ENCODE data around the gene DOCK1. TPM values are rescaled to one million over a fixed set of nuclear protein-coding genes. Genes with fewer than 3 reads are reported as not detected.
"Not testable (repeated sequence)": the region's sequence is repeated elsewhere in the genome, so short reads cannot be mapped to it uniquely, and the experiment has no call there.

Gene DOCK1
- total RNA-seq, 3 donors from 2014 or later, result 0.11 to 0.15 (median 0.14) TPM

DNA sequence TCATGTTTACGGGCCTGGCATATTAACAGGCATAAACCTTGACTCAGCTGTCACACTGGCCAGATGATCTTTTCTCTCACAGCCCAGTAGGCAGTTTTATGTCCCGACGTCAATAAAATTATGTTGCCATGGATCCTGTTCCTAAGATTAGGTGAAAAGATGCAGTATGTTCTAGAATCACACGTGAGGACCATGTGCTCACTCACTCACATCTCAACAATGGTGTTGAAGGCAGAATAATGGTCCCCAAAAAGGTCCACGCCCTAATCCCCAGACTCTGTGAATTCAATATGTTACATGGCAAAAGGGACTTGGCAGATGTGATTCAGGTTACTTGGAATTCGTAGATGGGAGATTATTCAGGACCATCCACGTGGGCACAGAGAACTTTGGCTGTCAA, 3.5 kb downstream of the DOCK1 start:
- Mint-ChIP-seq H3K4me3 (no peak overlapping the region), H3K4me1 (ENCODE audit: low read depth) (peaks cover 1% of the 10 kb centered on the region), H3K9me3 (no peaks in the 10 kb centered on the region), H3K36me3 (ENCODE audit: insufficient read depth) (no peaks in the 10 kb centered on the region), H3K27me3 (ENCODE audit: low read depth) (peaks cover 23% of the 10 kb centered on the region)
- ATAC-seq (no peak), DNase-seq (no peak)

DNA sequence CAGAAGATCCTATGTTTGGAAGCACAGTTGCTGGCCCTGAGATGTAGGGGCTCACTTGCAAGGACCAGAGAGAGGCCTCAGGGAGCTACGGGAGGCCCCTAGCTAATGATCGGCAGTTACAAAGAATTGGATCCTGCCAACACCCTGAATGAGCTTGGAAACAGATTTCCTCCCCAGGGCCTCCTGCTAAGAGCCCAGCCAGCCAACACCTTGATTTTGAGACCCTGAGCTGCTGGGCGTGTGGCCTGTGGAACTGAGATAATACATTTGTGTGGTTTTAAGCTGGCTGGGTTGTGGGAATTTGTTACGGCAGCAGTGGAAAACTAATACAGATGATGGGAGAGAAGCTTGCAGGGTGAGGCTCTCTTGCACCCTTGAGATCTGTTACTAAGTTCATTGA, 3.9 kb downstream of the DOCK1 start:
- H3K36me3 Mint-ChIP-seq (ENCODE audit: insufficient read depth), result no peaks in the 10 kb centered on the region
- no peak for DNase-seq
- peaks cover 20% of the 10 kb centered on the region for H3K27me3 Mint-ChIP-seq (ENCODE audit: low read depth)
- no peak for ATAC-seq
- H3K4me1 Mint-ChIP-seq (ENCODE audit: low read depth), result peaks cover 1% of the 10 kb centered on the region
- no peaks in the 10 kb centered on the region for H3K9me3 Mint-ChIP-seq
- no peak overlapping the region for H3K4me3 Mint-ChIP-seq

DNA sequence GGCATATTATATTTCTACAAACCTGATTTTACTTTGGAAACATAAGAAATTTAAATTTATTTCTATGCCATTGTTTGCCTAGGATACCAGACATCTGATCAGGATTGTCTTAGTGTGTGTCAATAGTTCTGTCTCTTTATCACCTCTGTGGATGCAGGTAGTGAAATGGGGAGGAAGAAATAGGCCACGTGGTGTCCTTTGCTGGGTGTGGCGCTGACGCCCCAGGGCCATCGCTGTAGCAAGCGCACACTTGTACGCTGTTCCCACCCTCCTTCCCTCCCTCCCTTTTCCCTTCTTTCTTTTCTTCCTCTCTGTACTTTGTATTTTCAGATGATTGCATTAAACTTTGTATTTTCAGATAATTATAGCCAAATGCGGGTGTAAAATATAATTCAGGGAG, 5.0 kb downstream of the DOCK1 start:
- peaks cover 4% of the 10 kb centered on the region for H3K9me3 Mint-ChIP-seq
- DNase-seq (no peak), ATAC-seq (no peak)
- H3K36me3 Mint-ChIP-seq (ENCODE audit: insufficient read depth), result no peaks in the 10 kb centered on the region
- H3K27me3 Mint-ChIP-seq (ENCODE audit: low read depth), result peaks cover 11% of the 10 kb centered on the region
- H3K4me3 Mint-ChIP-seq, result no peak overlapping the region
- H3K4me1 Mint-ChIP-seq (ENCODE audit: low read depth), result peaks cover 1% of the 10 kb centered on the region

DNA sequence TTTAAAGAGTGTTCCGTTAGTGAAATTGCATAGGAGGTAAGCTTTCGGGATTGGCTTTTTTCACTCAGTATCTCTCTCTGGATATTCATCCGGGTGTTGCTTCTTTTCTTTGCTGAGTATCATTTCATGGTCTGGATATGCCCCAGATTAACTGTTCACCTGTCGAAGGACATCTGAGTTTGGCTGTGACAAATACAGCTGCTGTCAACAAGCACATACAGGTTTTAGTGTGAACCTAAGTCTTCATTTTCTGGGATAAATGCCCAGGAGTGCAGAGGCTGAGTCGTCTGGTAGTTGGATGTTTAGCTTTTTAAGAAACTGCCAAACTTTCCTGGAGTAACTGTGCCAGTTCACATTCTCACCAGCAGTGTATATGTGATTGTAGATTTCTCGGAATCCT, 5.6 kb downstream of the DOCK1 start:
- H3K36me3 Mint-ChIP-seq (ENCODE audit: insufficient read depth), result no peaks in the 10 kb centered on the region
- peaks cover 4% of the 10 kb centered on the region for H3K9me3 Mint-ChIP-seq
- DNase-seq (no peak), ATAC-seq (no peak)
- no peak overlapping the region for H3K4me3 Mint-ChIP-seq
- H3K4me1 Mint-ChIP-seq (ENCODE audit: low read depth), result peaks cover 1% of the 10 kb centered on the region
- peaks cover 11% of the 10 kb centered on the region for H3K27me3 Mint-ChIP-seq (ENCODE audit: low read depth)

DNA sequence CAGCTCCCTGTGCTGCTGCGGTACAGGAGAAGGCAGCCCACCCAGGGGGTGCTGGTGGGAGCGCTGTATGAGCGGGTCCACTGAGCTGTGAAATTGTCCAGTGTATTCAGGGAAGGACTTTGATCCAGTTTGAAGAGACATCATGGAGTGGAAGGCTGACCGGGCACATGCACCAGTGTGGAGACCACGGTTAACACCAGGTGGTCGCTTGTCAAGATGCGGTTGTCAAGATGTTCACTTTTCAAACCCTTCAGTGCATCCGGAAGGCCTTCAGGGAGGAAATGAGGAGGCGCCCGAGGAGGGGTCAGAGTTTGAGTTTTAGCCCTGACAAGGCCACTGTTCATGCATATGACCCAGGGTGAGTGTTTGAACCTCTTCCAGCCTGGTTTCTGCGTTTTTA, 6.1 kb downstream of the DOCK1 start:
- ATAC-seq (no peak), DNase-seq (no peak)
- Mint-ChIP-seq H3K4me3 (no peak overlapping the region), H3K27me3 (ENCODE audit: low read depth) (peaks cover 10% of the 10 kb centered on the region), H3K36me3 (ENCODE audit: insufficient read depth) (no peaks in the 10 kb centered on the region), H3K9me3 (peaks cover 4% of the 10 kb centered on the region), H3K4me1 (ENCODE audit: low read depth) (peaks cover 1% of the 10 kb centered on the region)

DNA sequence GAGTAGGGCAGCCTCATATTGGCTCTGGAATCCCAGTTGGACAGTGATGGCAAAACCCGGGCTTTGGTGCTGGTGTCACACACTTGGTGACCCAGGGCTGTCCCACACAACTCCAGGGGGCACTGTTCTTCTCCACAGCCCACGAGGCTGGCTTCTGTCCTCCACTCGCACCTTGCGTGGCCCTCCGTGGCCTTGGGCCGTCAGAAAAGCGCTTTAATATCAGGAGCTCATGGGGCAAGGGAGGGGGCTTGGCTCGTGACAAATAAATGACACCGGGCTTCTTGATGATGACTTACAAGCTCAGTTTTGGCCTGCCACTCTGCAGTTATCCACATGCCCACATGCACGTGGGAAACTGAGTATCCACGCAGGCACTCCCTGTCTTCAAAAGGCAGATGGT, 8.1 kb downstream of the DOCK1 start:
- no peaks in the 10 kb centered on the region for H3K36me3 Mint-ChIP-seq (ENCODE audit: insufficient read depth)
- H3K27me3 Mint-ChIP-seq (ENCODE audit: low read depth), result peaks cover 3% of the 10 kb centered on the region
- peaks cover 4% of the 10 kb centered on the region for H3K9me3 Mint-ChIP-seq
- no peak overlapping the region for H3K4me3 Mint-ChIP-seq
- DNase-seq (no peak), ATAC-seq (no peak)
- H3K4me1 Mint-ChIP-seq (ENCODE audit: low read depth), result no peaks in the 10 kb centered on the region

DNA sequence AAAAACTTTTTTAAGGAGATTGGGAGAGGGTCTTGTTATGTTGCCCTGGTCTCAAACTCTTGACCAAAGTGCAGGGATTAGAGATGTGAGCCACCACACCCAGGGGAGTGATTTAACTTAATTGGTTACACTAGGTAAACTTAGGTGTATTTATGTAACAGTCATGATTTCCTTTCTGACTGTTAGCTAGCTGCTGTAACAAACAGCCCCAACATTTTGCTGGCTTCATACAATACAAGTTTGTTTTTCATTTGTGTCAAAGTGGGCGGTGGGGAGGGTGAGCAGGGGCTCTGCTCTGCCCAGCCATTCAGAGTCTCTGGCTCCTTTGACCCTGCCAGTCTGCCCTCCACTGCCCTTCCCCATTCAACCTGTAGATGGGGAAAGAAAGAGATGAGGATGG, 9.3 kb downstream of the DOCK1 start:
- no peak for ATAC-seq
- no peak for DNase-seq
- H3K27me3 Mint-ChIP-seq (ENCODE audit: low read depth), result peaks cover 2% of the 10 kb centered on the region
- H3K36me3 Mint-ChIP-seq (ENCODE audit: insufficient read depth), result no peaks in the 10 kb centered on the region
- H3K4me1 Mint-ChIP-seq (ENCODE audit: low read depth), result no peaks in the 10 kb centered on the region
- H3K4me3 Mint-ChIP-seq, result no peak overlapping the region
- H3K9me3 Mint-ChIP-seq, result peaks cover 4% of the 10 kb centered on the region

DNA sequence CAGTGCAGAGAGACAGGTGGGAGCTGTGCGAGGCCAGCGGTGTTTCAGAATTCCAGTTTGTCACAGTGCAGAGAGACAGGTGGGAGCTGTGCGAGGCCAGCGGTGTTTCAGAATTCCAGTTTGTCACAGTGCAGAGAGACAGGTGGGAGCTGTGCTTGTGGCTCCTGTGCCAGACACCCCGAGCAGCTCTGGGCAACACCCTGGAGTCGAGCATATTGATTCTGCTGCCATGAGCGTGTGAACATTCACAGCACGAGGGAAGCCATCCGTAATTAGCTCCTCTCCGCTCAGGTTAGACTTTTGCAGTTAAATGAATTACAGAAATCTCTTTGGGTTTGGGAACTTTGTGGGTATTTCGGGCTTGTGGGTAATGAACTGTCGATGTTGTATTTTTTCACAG, 11.7 kb downstream of the DOCK1 start:
- not testable (repeated sequence) for DNase-seq; ATAC-seq; H3K9me3 Mint-ChIP-seq; H3K36me3 Mint-ChIP-seq (ENCODE audit: insufficient read depth); H3K4me1 Mint-ChIP-seq (ENCODE audit: low read depth); H3K4me3 Mint-ChIP-seq; H3K27me3 Mint-ChIP-seq (ENCODE audit: low read depth)

DNA sequence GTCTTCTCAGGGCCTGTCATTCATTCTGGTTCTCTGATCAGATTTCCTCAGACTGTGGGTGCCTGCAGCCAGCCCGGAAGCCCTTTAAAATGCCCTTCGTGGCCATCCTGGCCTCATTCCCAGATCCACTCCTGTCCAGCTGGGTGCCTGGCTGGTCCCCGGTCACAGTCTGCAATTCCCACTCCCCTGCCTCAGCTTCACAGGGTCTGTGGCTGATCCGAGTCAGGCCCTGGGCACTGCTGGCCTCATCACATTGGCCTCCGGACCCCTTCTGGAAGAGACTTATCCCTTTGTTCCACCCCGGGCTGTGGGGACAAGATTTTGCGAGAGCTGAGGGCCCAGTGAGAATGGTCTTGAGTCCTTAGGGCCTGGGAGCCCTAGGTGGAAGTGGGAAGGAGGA, 12.1 kb downstream of the DOCK1 start:
- Mint-ChIP-seq H3K27me3 (ENCODE audit: low read depth) (peaks cover 2% of the 10 kb centered on the region), H3K36me3 (ENCODE audit: insufficient read depth) (no peaks in the 10 kb centered on the region), H3K9me3 (peaks cover 8% of the 10 kb centered on the region), H3K4me3 (no peak overlapping the region), H3K4me1 (ENCODE audit: low read depth) (no peaks in the 10 kb centered on the region)
- ATAC-seq (no peak), DNase-seq (no peak)

DNA sequence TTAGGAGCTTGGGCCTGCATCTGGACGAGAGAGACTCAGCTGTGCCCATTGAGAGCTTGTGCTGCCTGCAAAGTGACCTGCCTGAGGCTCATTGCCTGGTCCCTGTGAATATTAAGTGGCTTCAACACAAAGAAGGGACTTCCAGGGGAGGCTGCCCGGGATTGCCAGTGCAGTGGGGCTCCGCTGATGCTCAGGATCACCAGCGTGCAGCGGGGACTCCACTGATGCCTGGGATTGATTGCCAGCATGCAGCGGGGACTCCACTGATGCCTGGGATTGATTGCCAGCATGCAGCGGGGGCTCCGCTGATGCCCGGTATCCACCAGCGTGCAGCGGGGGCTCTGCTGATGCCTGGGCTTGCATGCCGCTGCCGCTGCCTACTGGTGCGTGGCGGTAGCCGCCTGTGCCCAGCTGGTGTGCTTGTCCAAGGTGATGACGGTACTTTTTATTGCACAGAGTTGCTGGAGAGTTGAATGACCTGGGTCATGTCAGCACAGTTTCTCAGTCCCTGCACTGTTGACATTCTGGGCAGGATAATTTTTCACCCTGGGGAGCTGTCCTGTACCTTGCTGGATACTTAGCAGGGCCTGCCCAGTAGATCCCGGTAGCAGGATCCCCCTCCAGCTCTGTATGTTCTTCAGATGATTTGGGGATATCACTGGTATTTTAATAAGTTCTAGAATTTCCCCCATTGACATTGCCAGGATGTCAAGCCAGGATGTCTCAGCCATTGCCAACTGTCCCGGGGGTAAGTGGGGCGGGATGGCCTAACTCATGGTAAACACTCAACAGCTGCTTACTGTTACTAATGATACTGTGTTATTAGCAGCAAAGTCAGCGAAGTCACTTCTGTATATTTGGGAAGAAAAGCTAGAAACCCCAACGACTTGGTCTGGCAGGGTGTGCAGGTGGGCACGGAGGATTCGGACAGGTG, 13.0 kb downstream of the DOCK1 start:
- no peaks in the 10 kb centered on the region for H3K4me1 Mint-ChIP-seq (ENCODE audit: low read depth)
- no peak for ATAC-seq
- H3K27me3 Mint-ChIP-seq (ENCODE audit: low read depth), result peaks cover 2% of the 10 kb centered on the region

DNA sequence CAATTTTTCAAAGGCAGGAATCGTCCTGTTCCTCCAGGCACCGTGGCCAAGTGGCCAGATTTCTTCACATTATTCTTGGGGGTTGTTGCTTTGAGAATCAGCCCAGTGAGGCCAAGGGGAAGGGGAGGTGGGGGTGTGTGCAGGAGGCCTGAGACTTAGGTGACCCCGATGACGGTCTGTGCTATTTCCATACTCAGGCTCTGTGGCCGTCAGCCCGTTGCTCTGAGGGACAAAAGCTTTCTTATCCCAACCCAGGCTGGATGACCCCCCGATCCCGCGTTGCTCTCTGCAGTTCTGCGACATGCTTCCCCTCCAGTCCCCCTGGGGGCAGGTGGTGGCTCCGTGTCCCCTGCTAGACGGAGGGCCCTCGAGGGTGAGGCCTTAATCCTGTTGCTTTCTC, 14.2 kb downstream of the DOCK1 start:
- no peaks in the 10 kb centered on the region for H3K36me3 Mint-ChIP-seq (ENCODE audit: insufficient read depth)
- peaks cover 8% of the 10 kb centered on the region for H3K9me3 Mint-ChIP-seq
- no peak for ATAC-seq
- DNase-seq, result no peak
- peaks cover 2% of the 10 kb centered on the region for H3K27me3 Mint-ChIP-seq (ENCODE audit: low read depth)
- no peaks in the 10 kb centered on the region for H3K4me1 Mint-ChIP-seq (ENCODE audit: low read depth)
- H3K4me3 Mint-ChIP-seq, result no peak overlapping the region

More for the DNA sequence above, 13.0 kb downstream of the DOCK1 start:
- Mint-ChIP-seq H3K36me3 (ENCODE audit: insufficient read depth) (no peaks in the 10 kb centered on the region), H3K9me3 (peaks cover 8% of the 10 kb centered on the region), H3K4me3 (no peak overlapping the region)
- no peak for DNase-seq

DNA sequence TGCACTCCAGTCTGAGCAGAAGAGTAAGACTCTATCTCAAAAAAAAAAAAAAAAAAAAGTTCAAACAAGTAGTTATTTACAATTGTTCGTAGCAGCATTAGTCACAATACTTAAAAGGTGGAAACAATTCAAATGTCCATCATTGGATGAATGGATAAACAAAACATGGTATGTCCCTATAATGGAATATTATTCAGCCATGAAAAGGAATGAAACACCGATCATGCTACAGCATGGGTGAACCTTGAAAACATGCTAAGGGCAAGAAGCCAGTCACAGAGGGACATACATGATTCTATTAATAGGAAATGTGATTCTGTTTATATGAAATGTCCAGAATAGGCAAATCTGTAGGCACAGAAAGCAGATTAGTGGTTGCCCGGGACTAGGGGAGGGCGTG, 15.9 kb downstream of the DOCK1 start:
- H3K4me1 Mint-ChIP-seq (ENCODE audit: low read depth), result no peaks in the 10 kb centered on the region
- H3K4me3 Mint-ChIP-seq, result no peak overlapping the region
- no peaks in the 10 kb centered on the region for H3K36me3 Mint-ChIP-seq (ENCODE audit: insufficient read depth)
- DNase-seq, result no peak
- no peak for ATAC-seq
- H3K27me3 Mint-ChIP-seq (ENCODE audit: low read depth), result peaks cover 2% of the 10 kb centered on the region
- peaks cover 4% of the 10 kb centered on the region for H3K9me3 Mint-ChIP-seq

DNA sequence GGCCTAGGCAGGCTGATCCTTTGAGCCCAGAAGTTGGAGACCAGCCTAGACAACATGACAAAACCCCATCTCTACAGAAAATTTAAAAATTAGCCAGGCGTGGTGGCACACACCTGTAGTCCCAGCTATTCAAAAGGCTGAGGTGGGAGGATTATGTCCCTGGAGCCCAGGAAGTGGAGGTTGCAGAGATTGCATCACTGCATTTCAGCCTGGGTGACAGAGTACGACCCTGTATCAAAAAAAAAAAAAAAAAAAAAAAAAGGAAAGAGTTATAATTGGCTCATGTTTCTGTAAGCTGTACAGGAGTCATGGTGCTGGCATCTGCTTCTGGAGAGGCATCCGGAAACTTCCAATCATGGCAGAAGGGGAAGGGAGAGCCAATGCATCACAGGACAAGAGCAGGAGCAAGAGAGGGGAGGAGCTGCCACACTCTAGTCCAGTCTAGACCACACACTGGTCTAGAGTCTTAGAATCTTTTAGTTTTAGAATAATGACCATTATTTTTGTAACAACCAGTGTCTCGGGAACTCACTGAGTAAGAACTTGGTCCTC, 16.8 kb downstream of the DOCK1 start:
- H3K9me3 Mint-ChIP-seq, result peaks cover 4% of the 10 kb centered on the region
- no peak for ATAC-seq
- no peaks in the 10 kb centered on the region for H3K36me3 Mint-ChIP-seq (ENCODE audit: insufficient read depth)
- H3K4me1 Mint-ChIP-seq (ENCODE audit: low read depth), result no peaks in the 10 kb centered on the region
- no peak overlapping the region for H3K4me3 Mint-ChIP-seq
- no peak for DNase-seq
- H3K27me3 Mint-ChIP-seq (ENCODE audit: low read depth), result peaks cover 2% of the 10 kb centered on the region

DNA sequence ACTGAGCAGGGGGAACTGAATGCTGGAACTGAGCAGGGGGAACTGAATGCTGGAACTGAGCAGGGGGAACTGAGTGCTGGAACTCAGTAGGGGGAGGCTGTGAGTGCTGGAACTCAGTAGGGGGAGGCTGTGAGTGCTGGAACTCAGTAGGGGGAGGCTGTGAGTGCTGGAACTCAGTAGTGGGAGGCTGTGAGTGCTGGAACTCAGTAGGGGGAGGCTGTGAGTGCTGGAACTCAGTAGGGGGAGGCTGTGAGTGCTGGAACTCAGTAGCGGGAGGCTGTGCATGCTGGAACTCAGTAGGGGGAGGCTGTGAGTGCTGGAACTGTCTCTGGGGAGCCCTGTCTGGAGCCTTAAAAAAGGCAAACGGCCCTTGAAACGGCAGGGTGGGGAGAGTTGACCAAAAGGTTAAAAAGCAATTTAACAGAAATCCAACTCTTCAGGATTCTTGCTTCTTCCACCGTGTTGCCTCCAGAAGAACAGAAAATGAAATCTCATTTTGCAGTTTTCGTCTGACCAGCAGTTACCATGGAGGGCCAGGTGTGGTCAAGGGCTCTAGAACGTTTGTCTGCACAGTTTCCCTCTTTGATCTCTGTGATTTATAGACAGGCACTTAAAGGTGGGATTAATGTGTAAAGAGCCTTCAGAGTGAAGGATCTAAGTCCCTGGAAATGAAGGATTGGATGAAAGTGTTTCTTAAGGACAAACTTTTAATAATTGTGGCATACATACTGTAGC, 19.1 kb downstream of the DOCK1 start:
- no peak overlapping the region for H3K4me3 Mint-ChIP-seq
- DNase-seq, result no peak

DNA sequence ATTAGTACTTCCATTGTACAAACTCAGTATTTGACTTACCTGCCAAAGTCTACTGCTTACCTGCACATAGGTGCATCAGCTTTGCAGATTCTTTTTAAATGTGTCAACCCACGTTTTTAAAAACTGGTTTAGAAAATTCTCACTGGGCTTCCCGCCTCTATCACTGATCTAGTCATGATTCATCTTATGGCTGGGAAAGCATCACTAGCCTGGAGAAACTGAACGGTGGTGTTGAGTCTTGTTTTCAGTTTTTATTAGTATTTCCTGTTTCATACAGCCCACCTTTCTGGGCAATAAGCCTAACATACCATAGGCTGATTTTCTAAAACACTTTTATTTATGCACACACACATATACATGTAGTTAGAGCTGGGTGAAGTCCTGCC, 19.7 kb downstream of the DOCK1 start:
- Mint-ChIP-seq H3K36me3 (ENCODE audit: insufficient read depth) (no peaks in the 10 kb centered on the region), H3K4me3 (no peak overlapping the region), H3K27me3 (ENCODE audit: low read depth) (no peaks in the 10 kb centered on the region), H3K9me3 (peaks cover 4% of the 10 kb centered on the region), H3K4me1 (ENCODE audit: low read depth) (no peaks in the 10 kb centered on the region)
- DNase-seq (no peak), ATAC-seq (no peak)

More for the DNA sequence above, 19.1 kb downstream of the DOCK1 start:
- ATAC-seq, result no peak
- no peaks in the 10 kb centered on the region for H3K4me1 Mint-ChIP-seq (ENCODE audit: low read depth)
- H3K27me3 Mint-ChIP-seq (ENCODE audit: low read depth), result no peaks in the 10 kb centered on the region
- H3K9me3 Mint-ChIP-seq, result peaks cover 4% of the 10 kb centered on the region
- H3K36me3 Mint-ChIP-seq (ENCODE audit: insufficient read depth), result no peaks in the 10 kb centered on the region

Measured in activated T-cell treated with anti-CD3 and anti-CD28 coated beads, Interleukin-2, amount 50 U/mL, for 4 hours (primary cell).